Activated CD8-positive, alpha-beta T cell treated with anti-CD3 and anti-CD28 coated beads, Interleukin-2, amount 10 ng/mL, durations not matched to agents 7 days and 5 days (primary cell): Measurements from ENCODE around the gene CAPN2. TPM values are rescaled to one million over a fixed set of nuclear protein-coding genes. Genes with fewer than 3 reads are reported as not detected.

ENCODE experiments used
- ATAC-seq: fragments of 150-1000 bp; cut with Tn5 transposase; one replicate; pipeline ENCODE4 v1.10.0; 2021; ENCODE audit warnings: moderate library complexity
- CTCF ChIA-PET: fragments of 350-600 bp; sonication (Branson Sonifier 250); formaldehyde crosslinking; loops from one replicate; lab custom pipeline; 2021; ENCODE audit warnings: antibody characterized with exemption; lab: Charles Lee
- POLR2A ChIA-PET: fragments of 350-600 bp; sonication (Branson Sonifier 250); formaldehyde crosslinking; loops from one replicate; lab custom pipeline; 2021; ENCODE audit warnings: antibody characterized with exemption; lab: Charles Lee
- DNase-seq: peaks from one replicate; pipeline ENCODE4 v3.0.0-alpha.2; 2020
- H3K27ac Mint-ChIP-seq: one replicate; pipeline ENCODE4 v1.8.0; 2021; ENCODE audit warnings: mild to moderate bottlenecking, mixed read lengths
- H3K27me3 Mint-ChIP-seq: one replicate; pipeline ENCODE4 v1.8.0; 2021; ENCODE audit warnings: low read depth, mixed read lengths
- H3K36me3 Mint-ChIP-seq: one replicate; pipeline ENCODE4 v1.8.0; 2021; ENCODE audit warnings: low read depth, mixed read lengths
- H3K4me1 Mint-ChIP-seq: one replicate; pipeline ENCODE4 v1.8.0; 2021; ENCODE audit warnings: low read depth, mixed read lengths
- H3K4me3 Mint-ChIP-seq: one replicate; pipeline ENCODE4 v1.8.0; 2021; ENCODE audit warnings: mild to moderate bottlenecking, mixed read lengths
- H3K9me3 Mint-ChIP-seq: one replicate; pipeline ENCODE4 v1.8.0; 2022; ENCODE audit warnings: mixed read lengths; ENCODE audit not compliant: insufficient read depth
- total RNA-seq, 2 experiments: library from RNA; stranded (reverse); gene quantifications; one replicate each; pipeline ENCODE4 v1.2.3, GENCODE V29; 2021

The CAPN2 gene
- total RNA-seq, 2 experiments from 2014 or later: 176 to 178 TPM

DNA sequence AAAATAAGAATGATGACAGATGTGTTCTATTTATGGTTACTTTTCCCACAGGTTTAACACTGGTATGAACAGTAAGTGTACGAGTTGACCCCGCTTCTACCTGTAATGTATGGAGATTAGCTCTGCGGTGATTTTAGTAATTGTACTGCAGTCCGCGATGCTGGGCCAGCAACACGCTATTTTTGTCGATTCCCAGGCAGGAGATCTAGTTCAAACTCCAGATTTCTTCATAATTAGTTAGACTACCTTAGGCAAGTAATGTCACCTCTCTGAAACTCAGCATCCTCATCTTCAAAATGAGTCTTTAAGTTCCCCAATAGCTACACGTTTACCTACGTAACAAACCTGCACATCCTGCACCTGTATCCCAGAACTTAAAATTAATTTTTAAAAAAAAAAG is 111.9 kb downstream of the CAPN2 start:
- Mint-ChIP-seq H3K4me3 (no peak overlapping the region), H3K27ac (no peak overlapping the region), H3K4me1 (peaks cover 37% of the 10 kb centered on the region), H3K27me3 (no peaks in the 10 kb centered on the region), H3K36me3 (peaks cover 11% of the 10 kb centered on the region), H3K9me3 (no peaks in the 10 kb centered on the region)
- CTCF ChIA-PET: interaction anchor here (0.7 to 1.3 kb wide), 5 partner anchors 11 to 128 kb away, joined by 3 to 5 read pairs (median 3); partner anchors contain the start of gene TP53BP2
- POLR2A ChIA-PET: interaction anchor here (4.3 kb wide), 1 partner anchor 21 kb away, joined by 26 read pairs; the partner anchor contains the start of gene TP53BP2
- DNase-seq (no peak), ATAC-seq (no peak)

DNA sequence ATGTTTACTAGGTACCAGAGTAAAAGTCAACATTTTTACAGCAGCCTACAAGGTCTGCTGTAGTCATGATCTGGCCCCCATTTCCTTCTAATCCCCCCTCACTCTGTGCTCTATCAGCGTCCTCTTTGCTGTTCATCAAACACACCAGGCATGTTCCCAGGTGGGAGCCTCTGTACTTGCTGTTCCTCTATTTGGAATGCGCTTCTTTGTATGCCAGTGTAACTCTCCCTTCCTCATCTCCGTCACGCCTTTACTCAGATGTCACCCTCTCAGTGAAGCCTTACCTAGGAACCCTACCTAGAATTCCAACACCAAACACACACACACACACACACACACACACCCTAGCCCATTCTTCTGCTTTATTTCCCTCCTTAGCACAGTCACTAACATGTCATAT is 112.4 kb downstream of the CAPN2 start:
- Mint-ChIP-seq H3K4me3 (no peak overlapping the region), H3K4me1 (peaks cover 40% of the 10 kb centered on the region)

More for the DNA sequence above, 112.4 kb downstream of the CAPN2 start:
- ChIA-PET POLR2A (interaction anchor here (4.3 kb wide), 1 partner anchor 21 kb away, joined by 26 read pairs; the partner anchor contains the start of gene TP53BP2), CTCF (interaction anchor here (0.7 to 1.3 kb wide), 5 partner anchors 11 to 129 kb away, joined by 3 to 5 read pairs (median 3); partner anchors contain the start of gene TP53BP2)
- no peak for DNase-seq
- Mint-ChIP-seq H3K9me3 (no peaks in the 10 kb centered on the region), H3K27me3 (no peaks in the 10 kb centered on the region), H3K27ac (no peak overlapping the region), H3K36me3 (peaks cover 8% of the 10 kb centered on the region)
- ATAC-seq: no peak

Other genes with a start within 250 kb of the CAPN2 start
- under 1 TPM in 1 of 2 experiments, not detected in 1; 0.08 TPM for gene CAPN8, start 46.8 kb upstream of the CAPN2 start, total RNA-seq
- 10 to 100 TPM; 31.4 to 35.2 TPM for gene TP53BP2, start 133.4 kb downstream of the CAPN2 start, total RNA-seq